ENCODE results near the gene TOP1. TPM values are rescaled to one million over a fixed set of nuclear protein-coding genes. Genes with fewer than 3 reads are reported as not detected.

Gene TOP1
- polyA plus RNA-seq, 1 of the 3 experiments (the other 2 are of a cell fraction), result 11.9 TPM

DNA sequence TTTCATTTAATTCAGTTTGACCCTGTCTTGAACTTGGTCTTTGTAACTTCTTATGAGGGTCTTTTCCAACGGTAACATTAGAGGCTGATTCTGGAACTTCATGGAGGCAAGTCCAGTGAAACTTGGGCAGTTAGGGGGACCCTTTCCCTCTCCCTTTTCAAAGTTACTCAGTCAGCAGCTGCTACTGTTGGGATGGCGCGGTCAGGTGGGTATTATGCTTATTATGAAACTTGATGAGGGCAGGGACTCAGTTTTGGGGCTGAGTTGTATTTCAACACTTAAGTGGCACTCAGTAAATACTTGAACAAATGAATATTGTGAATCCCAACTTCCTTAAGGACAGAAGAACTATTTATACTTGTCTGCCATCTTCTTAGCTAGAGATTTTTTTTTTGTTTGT is 20.8 kb downstream of the TOP1 start:
- Histone ChIP-seq H3K79me2 (ENCODE audit: insufficient read depth) (peaks cover 99% of the 10 kb centered on the region), H3K4me1 (ENCODE audit: control insufficient read depth in 1 of 2, insufficient read depth in 2 of 2, low read depth in 1 of 2, low read length in 1 of 2) (peaks cover 19 to 61% of the 10 kb centered on the region in 2 experiments; a peak in 3 of 4 replicates), H3K4me2 (no peak overlapping the region), H3K9me2 (no peaks in the 10 kb centered on the region), H4K20me1 (ENCODE audit: insufficient read depth) (peaks cover 99% of the 10 kb centered on the region), H3K9ac (no peak overlapping the region), H3F3A (replicated peaks; ENCODE audit: insufficient read depth) (peaks cover 11% of the 10 kb centered on the region), H2AFZ (ENCODE audit: low read depth) (no peak overlapping the region), H3K27me3 (ENCODE audit: insufficient read depth) (no peaks in the 10 kb centered on the region), H3K9me3 (no peaks in the 10 kb centered on the region), H3K4me3 (ENCODE audit: low read depth in 2 of 2, low read length in 1 of 2) (no peak overlapping the region), H3K27ac (ENCODE audit: low read depth in 2 of 2, low read length in 1 of 2) (peak overlapping the region; percentile 25 to 61; a peak in 2 of 4 replicates), H3K36me3 (replicated peaks in 1 of 2; ENCODE audit: control insufficient read depth in 1 of 2, insufficient read depth in 2 of 2, low read length in 1 of 2) (peaks cover 1 to 2% of the 10 kb centered on the region in 2 experiments)
- 80% methylated on average over 3 of the region's 3 CpGs for WGBS (ENCODE audit: low lambda C conversion rate)
- ChIA-PET CTCF (interaction anchor here (2.2 to 2.7 kb wide), 2 partner anchors 9 to 46 kb away, joined by 7 to 11 read pairs; no protein-coding TSS in a partner anchor), POLR2A (no interaction called here)
- no peak for DNase-seq
- TF ChIP-seq, protein P1, sequence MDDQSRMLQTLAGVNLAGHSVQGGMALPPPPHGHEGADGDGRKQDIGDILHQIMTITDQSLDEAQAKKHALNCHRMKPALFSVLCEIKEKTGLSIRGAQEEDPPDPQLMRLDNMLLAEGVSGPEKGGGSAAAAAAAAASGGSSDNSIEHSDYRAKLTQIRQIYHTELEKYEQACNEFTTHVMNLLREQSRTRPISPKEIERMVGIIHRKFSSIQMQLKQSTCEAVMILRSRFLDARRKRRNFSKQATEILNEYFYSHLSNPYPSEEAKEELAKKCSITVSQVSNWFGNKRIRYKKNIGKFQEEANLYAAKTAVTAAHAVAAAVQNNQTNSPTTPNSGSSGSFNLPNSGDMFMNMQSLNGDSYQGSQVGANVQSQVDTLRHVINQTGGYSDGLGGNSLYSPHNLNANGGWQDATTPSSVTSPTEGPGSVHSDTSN (IDR thresholded peaks at IDR 0.05), result no peak
- no peak for TF ChIP-seq TCF12 (IDR thresholded peaks at IDR 0.05)
- TF ChIP-seq TEAD4 (IDR thresholded peaks at IDR 0.05; ENCODE audit: borderline replicate concordance, insufficient read depth), result no peak
- TF ChIP-seq JUND (IDR thresholded peaks at IDR 0.05), result no peak
- no peak for TF ChIP-seq YY1 (IDR thresholded peaks at IDR 0.05; ENCODE audit: low read depth)
- TF ChIP-seq, protein P2, sequence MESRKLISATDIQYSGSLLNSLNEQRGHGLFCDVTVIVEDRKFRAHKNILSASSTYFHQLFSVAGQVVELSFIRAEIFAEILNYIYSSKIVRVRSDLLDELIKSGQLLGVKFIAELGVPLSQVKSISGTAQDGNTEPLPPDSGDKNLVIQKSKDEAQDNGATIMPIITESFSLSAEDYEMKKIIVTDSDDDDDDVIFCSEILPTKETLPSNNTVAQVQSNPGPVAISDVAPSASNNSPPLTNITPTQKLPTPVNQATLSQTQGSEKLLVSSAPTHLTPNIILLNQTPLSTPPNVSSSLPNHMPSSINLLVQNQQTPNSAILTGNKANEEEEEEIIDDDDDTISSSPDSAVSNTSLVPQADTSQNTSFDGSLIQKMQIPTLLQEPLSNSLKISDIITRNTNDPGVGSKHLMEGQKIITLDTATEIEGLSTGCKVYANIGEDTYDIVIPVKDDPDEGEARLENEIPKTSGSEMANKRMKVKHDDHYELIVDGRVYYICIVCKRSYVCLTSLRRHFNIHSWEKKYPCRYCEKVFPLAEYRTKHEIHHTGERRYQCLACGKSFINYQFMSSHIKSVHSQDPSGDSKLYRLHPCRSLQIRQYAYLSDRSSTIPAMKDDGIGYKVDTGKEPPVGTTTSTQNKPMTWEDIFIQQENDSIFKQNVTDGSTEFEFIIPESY (IDR thresholded peaks at IDR 0.05; ENCODE audit: borderline replicate concordance, low read depth), result no peak
- no peak for TF ChIP-seq EP300 (IDR thresholded peaks at IDR 0.05; ENCODE audit: borderline replicate concordance in 1 of 2, low read depth in 1 of 2, low read length in 1 of 2)
- no peak for TF ChIP-seq RCOR1 (IDR thresholded peaks at IDR 0.05; ENCODE audit: low read length)
- TF ChIP-seq, protein P3, sequence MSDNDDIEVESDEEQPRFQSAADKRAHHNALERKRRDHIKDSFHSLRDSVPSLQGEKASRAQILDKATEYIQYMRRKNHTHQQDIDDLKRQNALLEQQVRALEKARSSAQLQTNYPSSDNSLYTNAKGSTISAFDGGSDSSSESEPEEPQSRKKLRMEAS (IDR thresholded peaks at IDR 0.05; ENCODE audit: low read depth), result no peak
- TF ChIP-seq RFX5 (IDR thresholded peaks at IDR 0.05; ENCODE audit: low read length), result no peak
- no peak for TF ChIP-seq NRF1 (IDR thresholded peaks at IDR 0.05; ENCODE audit: low read depth, low read length)
- TF ChIP-seq ELF1 (IDR thresholded peaks at IDR 0.05), result no peak
- no peak for TF ChIP-seq FOXM1 (IDR thresholded peaks at IDR 0.05; ENCODE audit: low read depth)

DNA sequence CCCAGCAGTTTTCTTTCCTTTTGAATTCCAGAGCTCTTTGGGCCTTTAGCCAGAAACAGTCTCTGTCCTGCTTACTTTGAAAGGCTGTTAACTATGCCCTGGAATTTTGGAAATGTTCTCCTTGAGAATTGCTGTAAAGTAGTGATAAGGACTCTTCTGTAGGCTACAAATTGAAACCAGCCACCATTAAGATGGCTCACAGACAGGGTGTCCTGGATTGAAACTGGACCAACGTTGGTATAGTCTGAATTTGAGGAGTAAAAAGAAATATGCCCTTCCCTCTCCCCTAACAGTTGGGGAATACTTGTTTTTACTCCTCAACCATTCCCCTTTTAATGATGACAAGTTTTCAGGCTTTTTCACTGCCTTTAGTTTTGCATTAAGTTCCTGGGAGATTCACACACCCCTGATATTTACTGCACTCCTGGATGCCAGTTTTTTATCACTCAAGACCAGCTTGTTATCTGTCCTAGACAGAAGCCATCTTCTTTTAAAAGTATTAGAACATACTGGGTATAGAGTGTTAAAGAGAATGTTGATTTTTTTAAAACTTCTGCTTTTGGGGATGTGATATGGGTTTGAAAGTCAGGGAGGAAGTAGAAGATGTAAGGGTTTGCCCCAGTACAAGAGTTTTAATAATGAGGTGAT is 21.9 kb downstream of the TOP1 start:
- Histone ChIP-seq H3K9ac (no peak overlapping the region), H3K36me3 (replicated peaks in 1 of 2; ENCODE audit: control insufficient read depth in 1 of 2, insufficient read depth in 2 of 2, low read length in 1 of 2) (peaks cover 2 to 12% of the 10 kb centered on the region in 2 experiments), H3K27ac (ENCODE audit: low read depth in 2 of 2, low read length in 1 of 2) (peak overlapping the region; percentile 61 to 67; a peak in 3 of 4 replicates), H3K4me3 (ENCODE audit: low read depth in 2 of 2, low read length in 1 of 2) (no peak overlapping the region), H3K4me1 (ENCODE audit: control insufficient read depth in 1 of 2, insufficient read depth in 2 of 2, low read depth in 1 of 2, low read length in 1 of 2) (peaks cover 21 to 69% of the 10 kb centered on the region in 2 experiments; a peak in 3 of 4 replicates), H2AFZ (ENCODE audit: low read depth) (no peak overlapping the region), H3K9me3 (no peaks in the 10 kb centered on the region), H3K9me2 (no peaks in the 10 kb centered on the region), H3K27me3 (ENCODE audit: insufficient read depth) (no peaks in the 10 kb centered on the region), H3K4me2 (peak overlapping the region; percentile 58), H4K20me1 (ENCODE audit: insufficient read depth) (peaks cover 100% of the 10 kb centered on the region), H3F3A (replicated peaks; ENCODE audit: insufficient read depth) (peaks cover 16% of the 10 kb centered on the region), H3K79me2 (ENCODE audit: insufficient read depth) (peaks cover 100% of the 10 kb centered on the region)
- no peak for DNase-seq
- ChIA-PET POLR2A (no interaction called here), CTCF (interaction anchor here (1.0 to 2.7 kb wide), 3 partner anchors 10 to 82 kb away, joined by 3 to 11 read pairs (median 4); no protein-coding TSS in a partner anchor)
- TF ChIP-seq TCF12 (IDR thresholded peaks at IDR 0.05) (peak; percentile 36; the same call in 1 of the 2 replicates), POLR2AphosphoS5 (IDR thresholded peaks at IDR 0.05; ENCODE audit: low read depth, low read length) (peak; percentile 12; the same call in 1 of the 2 replicates), NFIC (IDR thresholded peaks at IDR 0.05; ENCODE audit: borderline replicate concordance) (peak; percentile 14; the same call in 1 of the 2 replicates), TEAD4 (IDR thresholded peaks at IDR 0.05; ENCODE audit: borderline replicate concordance, insufficient read depth) (no peak)
- WGBS (ENCODE audit: low lambda C conversion rate), result 21% methylated on average over 1 of the region's 1 CpG
